KMS-11 (cell line): ENCODE results near the gene KRT7.

Experiments used
- H2AFZ ChIP-seq: fragments of 200-600 bp; sonication (generic); 2 replicates; pipeline ENCODE4 v1.6.1; 2016; ENCODE audit warnings: antibody characterized with exemption, mixed run types, low read depth
- H3K27ac ChIP-seq: fragments of 200-600 bp; sonication (generic); 2 replicates; pipeline ENCODE4 v1.6.1; 2016; ENCODE audit warnings: mild to moderate bottlenecking, mixed run types
- H3K27me3 ChIP-seq: fragments of 200-600 bp; sonication (generic); 2 replicates; pipeline ENCODE4 v1.6.1; 2017; ENCODE audit warnings: mild to moderate bottlenecking, low read depth, mixed run types, moderate library complexity; ENCODE audit not compliant: insufficient read depth
- H3K36me3 ChIP-seq: fragments of 200-600 bp; sonication (generic); 2 replicates; pipeline ENCODE4 v1.6.1; 2017; ENCODE audit warnings: mild to moderate bottlenecking, mixed run types; ENCODE audit not compliant: insufficient read depth
- H3K4me1 ChIP-seq: fragments of 200-600 bp; sonication (generic); 2 replicates; pipeline ENCODE4 v1.6.1; 2016; ENCODE audit warnings: mild to moderate bottlenecking, low read depth, mixed run types; ENCODE audit not compliant: poor library complexity, severe bottlenecking
- H3K4me2 ChIP-seq: fragments of 200-600 bp; sonication (generic); 2 replicates; pipeline ENCODE4 v1.7.0; 2016; ENCODE audit warnings: mild to moderate bottlenecking, mixed run types
- H3K4me3 ChIP-seq: fragments of 200-600 bp; sonication (generic); IDR thresholded peaks from 2 replicates; pipeline ENCODE4 v1.6.1; 2017; ENCODE audit warnings: low read depth, low read length, mixed read lengths; ENCODE audit not compliant: insufficient read depth
- H3K79me2 ChIP-seq: fragments of 200-600 bp; sonication (generic); 2 replicates; pipeline ENCODE4 v1.6.1; 2016; ENCODE audit warnings: low read depth, mixed run types; ENCODE audit not compliant: insufficient read depth
- H3K9ac ChIP-seq: fragments of 200-600 bp; sonication (generic); 2 replicates; pipeline ENCODE4 v1.6.1; 2016; ENCODE audit warnings: mild to moderate bottlenecking, mixed run types
- H4K20me1 ChIP-seq: fragments of 200-600 bp; sonication (generic); 2 replicates; pipeline ENCODE4 v1.6.1; 2016; ENCODE audit warnings: mild to moderate bottlenecking, mixed run types; ENCODE audit not compliant: insufficient read depth
- TF ChIP-seq, protein P1 (sequence below): fragments of 200-600 bp; sonication (generic); conservative IDR thresholded peaks from 2 replicates; pipeline ENCODE4 v1.6.1; 2017; ENCODE audit warnings: low read depth, mild to moderate bottlenecking, antibody characterized with exemption, low read length, moderate library complexity, mixed read lengths

KRT7 gene

DNA sequence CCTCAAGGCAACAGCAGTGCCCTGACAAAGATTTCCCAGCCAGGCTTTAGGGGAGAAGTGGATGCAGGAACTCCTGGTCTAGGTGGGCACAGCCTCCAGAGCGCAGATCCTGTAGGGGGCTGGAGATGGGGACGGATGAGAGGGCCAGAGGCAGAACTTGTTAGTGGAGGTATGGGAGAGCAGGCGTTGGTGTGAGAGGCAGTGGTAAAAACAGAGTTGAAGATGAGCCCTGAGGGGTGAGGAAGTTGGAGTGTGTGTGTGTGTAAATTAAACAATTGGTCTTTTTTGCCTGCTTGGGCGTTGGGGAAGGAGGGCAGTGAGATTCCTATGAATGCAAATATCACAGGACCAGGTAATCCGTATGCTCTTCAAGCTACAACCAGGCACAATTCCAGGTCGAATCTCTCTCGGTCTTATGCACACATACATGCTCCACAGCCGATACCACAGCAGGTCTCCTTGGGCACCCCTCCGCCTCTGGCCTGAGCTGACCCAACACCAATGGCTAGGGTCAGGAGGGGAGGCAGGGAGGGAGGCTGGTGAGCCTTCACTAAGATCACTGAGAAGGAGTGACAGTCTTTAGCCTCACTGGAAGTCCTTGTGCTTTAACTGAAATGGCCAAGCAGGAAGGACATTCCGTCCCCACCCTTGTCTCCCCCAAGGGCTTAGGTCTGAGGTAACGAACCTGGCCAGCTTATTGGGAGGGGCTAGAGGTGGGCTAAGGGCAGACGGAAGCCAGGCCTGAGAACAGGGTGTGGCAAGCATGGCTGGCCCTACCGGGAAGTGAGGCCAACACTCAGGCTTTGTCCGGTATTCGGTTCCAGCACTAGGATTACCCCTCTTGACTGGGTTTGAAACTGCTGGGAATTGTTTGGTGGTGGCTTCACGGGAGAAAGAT lies 1.5 kb upstream of the KRT7 start:
- no peak overlapping the region for H3K4me2 ChIP-seq
- H3K4me1 ChIP-seq, result no peaks in the 10 kb centered on the region
- no peak overlapping the region for H3K4me3 ChIP-seq
- H3K27ac ChIP-seq, result no peak overlapping the region
- H3K9ac ChIP-seq, result no peak overlapping the region
- no peaks in the 10 kb centered on the region for H4K20me1 ChIP-seq
- H3K27me3 ChIP-seq, result peaks cover 5% of the 10 kb centered on the region; the same call in 1 of the 2 replicates
- TF ChIP-seq, protein P1, sequence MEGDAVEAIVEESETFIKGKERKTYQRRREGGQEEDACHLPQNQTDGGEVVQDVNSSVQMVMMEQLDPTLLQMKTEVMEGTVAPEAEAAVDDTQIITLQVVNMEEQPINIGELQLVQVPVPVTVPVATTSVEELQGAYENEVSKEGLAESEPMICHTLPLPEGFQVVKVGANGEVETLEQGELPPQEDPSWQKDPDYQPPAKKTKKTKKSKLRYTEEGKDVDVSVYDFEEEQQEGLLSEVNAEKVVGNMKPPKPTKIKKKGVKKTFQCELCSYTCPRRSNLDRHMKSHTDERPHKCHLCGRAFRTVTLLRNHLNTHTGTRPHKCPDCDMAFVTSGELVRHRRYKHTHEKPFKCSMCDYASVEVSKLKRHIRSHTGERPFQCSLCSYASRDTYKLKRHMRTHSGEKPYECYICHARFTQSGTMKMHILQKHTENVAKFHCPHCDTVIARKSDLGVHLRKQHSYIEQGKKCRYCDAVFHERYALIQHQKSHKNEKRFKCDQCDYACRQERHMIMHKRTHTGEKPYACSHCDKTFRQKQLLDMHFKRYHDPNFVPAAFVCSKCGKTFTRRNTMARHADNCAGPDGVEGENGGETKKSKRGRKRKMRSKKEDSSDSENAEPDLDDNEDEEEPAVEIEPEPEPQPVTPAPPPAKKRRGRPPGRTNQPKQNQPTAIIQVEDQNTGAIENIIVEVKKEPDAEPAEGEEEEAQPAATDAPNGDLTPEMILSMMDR, result no peak
- H3K36me3 ChIP-seq, result no peaks in the 10 kb centered on the region
- no peaks in the 10 kb centered on the region for H3K79me2 ChIP-seq
- no peak overlapping the region for H2AFZ ChIP-seq

DNA sequence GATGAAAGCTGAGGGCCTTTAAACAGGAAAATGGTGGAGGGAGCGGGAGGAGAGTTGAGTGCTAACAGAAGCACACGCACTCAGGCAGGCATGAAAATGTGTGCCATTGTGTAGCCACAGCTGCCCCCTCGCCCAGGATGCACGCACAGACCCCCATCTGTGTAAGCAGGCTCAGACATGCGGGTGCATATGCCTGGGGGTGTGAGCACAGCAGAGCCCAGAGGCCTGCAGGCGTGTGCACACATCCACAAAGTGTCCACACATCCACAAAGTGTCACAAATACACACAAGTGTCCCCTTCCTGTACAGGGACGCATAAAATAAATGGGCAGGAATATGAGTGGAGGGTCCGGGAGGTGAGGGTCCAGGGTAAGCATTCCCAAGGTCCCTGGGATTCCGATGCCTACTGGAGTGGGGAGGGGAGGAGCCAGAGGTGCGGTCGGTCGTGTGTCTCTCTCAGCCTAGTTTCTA lies 805 bp upstream of the KRT7 start:
- Histone ChIP-seq H3K4me2 (no peak overlapping the region), H4K20me1 (no peaks in the 10 kb centered on the region), H3K27ac (no peak overlapping the region), H2AFZ (no peak overlapping the region), H3K9ac (no peak overlapping the region), H3K27me3 (peaks cover 2% of the 10 kb centered on the region; the same call in 1 of the 2 replicates), H3K79me2 (no peaks in the 10 kb centered on the region), H3K4me1 (no peaks in the 10 kb centered on the region), H3K4me3 (no peak overlapping the region), H3K36me3 (no peaks in the 10 kb centered on the region)
- TF ChIP-seq, protein P1, result no peak

DNA sequence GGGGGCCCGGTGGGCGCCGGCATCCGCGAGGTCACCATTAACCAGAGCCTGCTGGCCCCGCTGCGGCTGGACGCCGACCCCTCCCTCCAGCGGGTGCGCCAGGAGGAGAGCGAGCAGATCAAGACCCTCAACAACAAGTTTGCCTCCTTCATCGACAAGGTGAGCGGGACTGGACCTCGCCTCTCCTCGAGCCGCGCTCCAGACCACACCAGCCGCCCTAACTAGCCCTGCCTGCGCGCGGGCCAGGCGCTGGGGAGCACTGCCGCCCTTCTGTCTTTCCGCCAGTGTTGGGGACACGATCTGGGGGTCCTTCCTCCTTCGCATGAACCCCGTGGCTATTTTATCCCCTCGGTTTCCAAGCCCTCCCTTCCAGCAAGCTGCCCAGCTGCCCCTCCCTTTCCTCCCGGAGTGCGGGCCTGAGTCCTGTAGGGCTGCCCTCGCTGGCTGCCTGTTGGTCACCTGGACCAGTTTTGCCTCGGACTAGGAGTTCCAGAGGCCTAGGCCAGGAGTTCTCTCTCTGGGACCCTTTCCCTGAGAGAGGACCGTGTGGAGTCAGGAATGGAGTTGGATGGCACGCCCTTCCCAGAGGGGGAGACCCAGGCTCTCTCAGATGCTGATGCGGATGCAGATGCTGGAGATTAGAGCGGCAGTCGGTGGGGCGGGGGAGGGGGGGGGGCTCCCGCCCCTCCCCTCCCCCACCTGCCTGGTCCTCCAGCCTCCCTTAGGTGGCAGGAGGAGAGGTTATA lies 592 bp downstream of the KRT7 start:
- H3K9ac ChIP-seq, result no peak overlapping the region
- no peaks in the 10 kb centered on the region for H3K27me3 ChIP-seq
- H3K36me3 ChIP-seq, result no peaks in the 10 kb centered on the region
- no peaks in the 10 kb centered on the region for H3K4me1 ChIP-seq
- H3K4me2 ChIP-seq, result no peak overlapping the region
- no peaks in the 10 kb centered on the region for H3K79me2 ChIP-seq
- no peak overlapping the region for H2AFZ ChIP-seq
- no peaks in the 10 kb centered on the region for H4K20me1 ChIP-seq
- H3K4me3 ChIP-seq, result no peak overlapping the region
- TF ChIP-seq, protein P1, result no peak
- no peak overlapping the region for H3K27ac ChIP-seq

DNA sequence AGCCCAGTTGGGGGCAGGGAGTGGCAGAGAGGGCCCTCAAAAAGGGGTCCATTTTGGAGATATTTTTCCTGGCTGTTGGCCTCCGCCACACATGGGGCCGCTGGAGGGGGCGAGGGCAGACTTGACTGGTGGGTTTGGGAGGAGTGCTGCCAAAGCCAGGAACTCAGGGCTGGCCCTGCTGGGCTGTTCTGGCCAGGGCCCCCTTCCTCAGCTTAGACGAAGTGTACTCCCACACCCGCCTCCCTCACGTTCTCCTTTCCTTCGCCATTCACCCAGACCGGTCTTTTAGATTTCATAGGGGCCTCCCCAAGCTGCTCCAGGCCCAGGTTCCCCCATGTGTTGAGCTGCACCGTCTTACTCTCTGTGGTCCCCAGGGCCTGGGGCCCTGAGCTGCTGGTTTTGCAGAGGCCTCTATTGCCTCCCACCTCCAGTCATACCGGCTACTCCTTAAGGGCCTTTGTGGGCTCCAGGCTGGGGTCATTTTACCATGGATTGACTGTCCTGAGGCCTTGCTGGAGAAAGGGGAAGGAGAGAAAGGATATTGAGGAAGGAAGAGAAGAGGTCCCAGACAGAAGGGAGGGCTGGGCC lies 1.3 kb downstream of the KRT7 start:
- TF ChIP-seq, protein P1, result no peak
- Histone ChIP-seq H3K79me2 (no peaks in the 10 kb centered on the region), H3K4me1 (no peaks in the 10 kb centered on the region), H3K36me3 (no peaks in the 10 kb centered on the region), H2AFZ (no peak overlapping the region), H4K20me1 (no peaks in the 10 kb centered on the region), H3K27ac (no peak overlapping the region), H3K4me3 (no peak overlapping the region), H3K27me3 (no peaks in the 10 kb centered on the region), H3K4me2 (no peak overlapping the region), H3K9ac (no peak overlapping the region)
